B cell (primary cell): ENCODE results near the gene MAFF. TPM values are rescaled to one million over a fixed set of nuclear protein-coding genes. Genes with fewer than 3 reads are reported as not detected.

ENCODE experiments used
- ATAC-seq: fragments of 200-7000 bp; cut with Tn5 transposase; one replicate; pipeline ENCODE4 v1.10.0; 2021; ENCODE audit warnings: low read depth, mild to moderate bottlenecking, moderate number of reproducible peaks, moderate library complexity
- CTCF ChIA-PET: fragments of 350-600 bp; sonication (Branson Sonifier 250); formaldehyde crosslinking; loops from one replicate; lab custom pipeline; 2021; ENCODE audit warnings: antibody characterized with exemption, inconsistent platforms; lab: Charles Lee
- POLR2A ChIA-PET: fragments of 350-600 bp; sonication (Branson Sonifier 250); formaldehyde crosslinking; loops from one replicate; lab custom pipeline; 2021; ENCODE audit warnings: antibody characterized with exemption; lab: Charles Lee
- DNase-seq: peaks from one replicate; pipeline ENCODE4 v3.0.0; 2013
- H2AFZ ChIP-seq: 2 replicates; pipeline ENCODE4 v1.6.1; 2012; ENCODE audit warnings: mild to moderate bottlenecking, low read depth, low read length; ENCODE audit not compliant: insufficient read depth, poor library complexity, severe bottlenecking
- H3K27ac ChIP-seq, 2 donors: 1 replicate in 1 of 2; 2 replicates in 1 of 2; pipeline ENCODE4 v1.5.1; 2012 to 2013; ENCODE audit warnings: low read length in 2 of 2, mild to moderate bottlenecking in 2 of 2, moderate library complexity in 1 of 2
- H3K27me3 ChIP-seq, 4 experiments: fragments of 200-600 bp in 1 of 4; sonication (generic) in 1 of 4; replicated peaks in 1 of 4; 1 replicate in 2 of 4; 2 replicates in 2 of 4; pipeline versions ENCODE4 v1.6.1 to v1.7.0; 2013 to 2016; ENCODE audit warnings: low read length in 3 of 4, mild to moderate bottlenecking in 2 of 4, mixed read lengths in 1 of 4, moderate library complexity in 1 of 4; ENCODE audit not compliant: insufficient read depth in 4 of 4, control insufficient read depth in 3 of 4; ENCODE audit errors: control extremely low read depth in 1 of 4
- H3K36me3 ChIP-seq, 2 experiments: replicated peaks in 1 of 2; 1 replicate in 1 of 2; 2 replicates in 1 of 2; pipeline versions ENCODE4 v1.6.1 to v1.7.1; 2013; ENCODE audit warnings: low read length in 1 of 2; ENCODE audit not compliant: insufficient read depth in 2 of 2, control insufficient read depth in 1 of 2; ENCODE audit errors: control extremely low read depth in 1 of 2, extremely low read depth in 1 of 2
- H3K4me1 ChIP-seq, 2 donors: fragments of 200-600 bp in 1 of 2; sonication (generic) in 1 of 2; 1 replicate in 1 of 2; 2 replicates in 1 of 2; pipeline versions ENCODE4 v1.5.1 to v1.6.1; 2013 to 2017; ENCODE audit warnings: low read length in 2 of 2; ENCODE audit not compliant: control insufficient read depth in 2 of 2, insufficient read depth in 2 of 2
- H3K4me2 ChIP-seq: replicated peaks from 2 replicates; pipeline ENCODE3; 2012; ENCODE audit warnings: mild to moderate bottlenecking, low read depth, low read length; ENCODE audit not compliant: poor library complexity, severe bottlenecking
- H3K4me3 ChIP-seq, 5 experiments: fragments of 200-600 bp in 1 of 5; sonication (generic) in 1 of 5; 1 replicate in 3 of 5; 2 replicates in 2 of 5; pipeline versions ENCODE4 v1.5.1 to v1.7.0; 2011 to 2016; ENCODE audit warnings: low read length in 4 of 5, mild to moderate bottlenecking in 4 of 5, low read depth in 2 of 5, control low read depth in 1 of 5, moderate library complexity in 1 of 5; ENCODE audit not compliant: insufficient read depth in 1 of 5; ENCODE audit errors: control extremely low read depth in 1 of 5, extremely low read depth in 1 of 5
- H3K79me2 ChIP-seq: fragments of 200-600 bp; sonication (generic); one replicate; pipeline ENCODE4 v1.6.0; 2016; ENCODE audit warnings: low read length; ENCODE audit not compliant: control insufficient read depth, insufficient read depth
- H3K9ac ChIP-seq: fragments of 200-600 bp; sonication (generic); 2 replicates; pipeline ENCODE4 v1.6.1; 2017; ENCODE audit warnings: mild to moderate bottlenecking, low read length, moderate library complexity
- H3K9me3 ChIP-seq, 3 donors: one replicate each; pipeline versions ENCODE4 v1.6.1 to v1.7.1; 2013; ENCODE audit warnings: low read length in 2 of 3; ENCODE audit not compliant: control insufficient read depth in 2 of 3, insufficient read depth in 1 of 3; ENCODE audit errors: control extremely low read depth in 1 of 3
- H4K20me1 ChIP-seq: 2 replicates; pipeline ENCODE4 v1.6.0; 2012; ENCODE audit warnings: mild to moderate bottlenecking, low read length; ENCODE audit not compliant: insufficient read depth, control insufficient read depth, poor library complexity, severe bottlenecking
- H3K27ac Mint-ChIP-seq: one replicate; pipeline ENCODE4 v1.8.0; 2021; ENCODE audit warnings: mixed read lengths
- H3K27me3 Mint-ChIP-seq: one replicate; pipeline ENCODE4 v1.8.0; 2021; ENCODE audit warnings: mixed read lengths
- H3K4me1 Mint-ChIP-seq: one replicate; pipeline ENCODE4 v1.8.0; 2021; ENCODE audit warnings: mixed read lengths
- H3K4me3 Mint-ChIP-seq: one replicate; pipeline ENCODE4 v1.8.0; 2021; ENCODE audit warnings: mixed read lengths
- H3K9me3 Mint-ChIP-seq: one replicate; pipeline ENCODE4 v1.8.0; 2022; ENCODE audit warnings: mixed read lengths; ENCODE audit not compliant: insufficient read depth
- EZH2 ChIP-seq: IDR thresholded peaks from 2 replicates; pipeline ENCODE4 v1.6.1; 2012; ENCODE audit warnings: borderline replicate concordance, low read depth, mild to moderate bottlenecking, moderate library complexity, low read length; ENCODE audit not compliant: insufficient read depth, poor library complexity, severe bottlenecking
- WGBS: methylation state at CpG from one replicate; pipeline ENCODE4 v1.1.5; 2013; ENCODE audit warnings: missing lambda C conversion rate; ENCODE audit not compliant: insufficient coverage; 5-methylcytosine and 5-hydroxymethylcytosine counted together
- intact Hi-C: fragments of 100-400 bp; cut with micrococcal nuclease; formaldehyde crosslinking; loops from one replicate; pipeline ENCODE4 v1.10.0; 2022
- polyA plus RNA-seq: library from polyadenylated mRNA; depleted of rRNA; stranded (reverse); fragments of >200 nt; gene quantifications from 2 replicates; pipeline ENCODE4 v1.2.3, GENCODE V29; 2012
- total RNA-seq, 2 donors: library from RNA; stranded (reverse); fragments of 120-200 nt in 1 of 2; gene quantifications; 1 replicate in 1 of 2; 2 replicates in 1 of 2; pipeline versions ENCODE4 v1.2.3 to v1.2.4, GENCODE V29; 2013 to 2022
- TF ChIP-seq, protein P1 (sequence below): fragments of 200-600 bp; IDR thresholded peaks from one replicate; pipeline ENCODE4 v1.8.0; 2022; ENCODE audit warnings: antibody characterized with exemption, mild to moderate bottlenecking

MAFF gene
- total and polyA plus RNA-seq, 2 donors (not counting 1 experiment from before 2014, with no cell fraction given), result 5.3 to 18.0 TPM

- H3K4me2 ChIP-seq, result no peak overlapping the region
Observed at GRCh38 chr22:38228873-38229740, 27.3 kb downstream of the MAFF start.

More at GRCh38 chr22:38228873-38229740, 27.3 kb downstream of the MAFF start:
- Histone ChIP-seq H2AFZ (no peak overlapping the region), H3K9me3 (no peaks in the 10 kb centered on the region), H3K9ac (no peak overlapping the region), H3K4me1 (no peaks in the 10 kb centered on the region), H3K27ac (no peak overlapping the region), H3K79me2 (no peaks in the 10 kb centered on the region), H4K20me1 (no peaks in the 10 kb centered on the region), H3K4me3 (no peak overlapping the region), H3K27me3 (no peaks in the 10 kb centered on the region), H3K36me3 (no peaks in the 10 kb centered on the region)
- Mint-ChIP-seq H3K27me3 (no peaks in the 10 kb centered on the region), H3K4me3 (no peak overlapping the region), H3K27ac (no peak overlapping the region), H3K4me1 (no peaks in the 10 kb centered on the region), H3K9me3 (no peaks in the 10 kb centered on the region)
- intact Hi-C loops, result no loop called here
- ATAC-seq, result no peak
- TF ChIP-seq, protein P1, sequence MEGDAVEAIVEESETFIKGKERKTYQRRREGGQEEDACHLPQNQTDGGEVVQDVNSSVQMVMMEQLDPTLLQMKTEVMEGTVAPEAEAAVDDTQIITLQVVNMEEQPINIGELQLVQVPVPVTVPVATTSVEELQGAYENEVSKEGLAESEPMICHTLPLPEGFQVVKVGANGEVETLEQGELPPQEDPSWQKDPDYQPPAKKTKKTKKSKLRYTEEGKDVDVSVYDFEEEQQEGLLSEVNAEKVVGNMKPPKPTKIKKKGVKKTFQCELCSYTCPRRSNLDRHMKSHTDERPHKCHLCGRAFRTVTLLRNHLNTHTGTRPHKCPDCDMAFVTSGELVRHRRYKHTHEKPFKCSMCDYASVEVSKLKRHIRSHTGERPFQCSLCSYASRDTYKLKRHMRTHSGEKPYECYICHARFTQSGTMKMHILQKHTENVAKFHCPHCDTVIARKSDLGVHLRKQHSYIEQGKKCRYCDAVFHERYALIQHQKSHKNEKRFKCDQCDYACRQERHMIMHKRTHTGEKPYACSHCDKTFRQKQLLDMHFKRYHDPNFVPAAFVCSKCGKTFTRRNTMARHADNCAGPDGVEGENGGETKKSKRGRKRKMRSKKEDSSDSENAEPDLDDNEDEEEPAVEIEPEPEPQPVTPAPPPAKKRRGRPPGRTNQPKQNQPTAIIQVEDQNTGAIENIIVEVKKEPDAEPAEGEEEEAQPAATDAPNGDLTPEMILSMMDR, result no peak
- no peak for TF ChIP-seq EZH2
- POLR2A ChIA-PET, result interaction anchor here (0.6 kb wide), 1 partner anchor 114 kb away, joined by 3 read pairs; no protein-coding TSS in a partner anchor
- CTCF ChIA-PET, result interaction anchor here (0.7 to 4.6 kb wide), 4 partner anchors 24 to 411 kb away, joined by 3 to 30 read pairs (median 14); no protein-coding TSS in a partner anchor
- 88% methylated on average over 9 of the region's 14 CpGs for WGBS
- no peak for DNase-seq
